NCI-H460 (cell line): ENCODE measurements around the gene RIPK1. TPM values are rescaled to one million over a fixed set of nuclear protein-coding genes. Genes with fewer than 3 reads are reported as not detected.
"Not testable (repeated sequence)": the region's sequence is repeated elsewhere in the genome, so short reads cannot be mapped to it uniquely, and the experiment has no call there.

Experiments
- DNase-seq: peaks from one replicate; pipeline ENCODE4 v3.0.0-alpha.2; 2016; ENCODE audit warnings: low read depth; ENCODE audit errors: extremely low read depth
- total RNA-seq: library from RNA; depleted of rRNA; stranded (reverse); fragments of >200 nt; shearing (Covaris generic); gene quantifications from 2 replicates; pipeline ENCODE4 v1.2.3, GENCODE V29; 2014

Gene RIPK1
- total RNA-seq, 1 experiment from 2014 or later, result 10.3 TPM

GRCh38 chr6:3041606-3042005, 26.7 kb upstream of the RIPK1 start:
- DNase-seq, result no peak

DNA sequence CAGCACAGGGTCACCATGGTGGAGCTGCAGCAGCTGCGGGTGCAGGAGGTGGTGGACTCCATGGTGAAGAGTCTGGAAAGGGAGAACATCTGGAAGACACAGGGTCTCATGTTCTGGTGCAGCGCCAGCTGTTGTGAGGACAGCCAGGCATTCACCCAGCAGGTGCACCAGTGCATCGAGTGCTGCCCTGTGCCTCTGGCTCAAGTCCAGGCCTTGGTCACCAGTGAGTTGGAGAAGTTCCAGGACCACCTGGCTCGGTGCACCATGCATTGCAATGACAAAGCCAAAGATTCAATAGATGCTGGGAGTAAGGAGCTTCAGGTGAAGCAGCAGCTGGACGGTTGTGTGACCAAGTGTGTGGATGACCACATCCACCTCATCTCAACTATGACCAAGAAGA, 22.9 kb upstream of the RIPK1 start:
- no peak for DNase-seq

DNA sequence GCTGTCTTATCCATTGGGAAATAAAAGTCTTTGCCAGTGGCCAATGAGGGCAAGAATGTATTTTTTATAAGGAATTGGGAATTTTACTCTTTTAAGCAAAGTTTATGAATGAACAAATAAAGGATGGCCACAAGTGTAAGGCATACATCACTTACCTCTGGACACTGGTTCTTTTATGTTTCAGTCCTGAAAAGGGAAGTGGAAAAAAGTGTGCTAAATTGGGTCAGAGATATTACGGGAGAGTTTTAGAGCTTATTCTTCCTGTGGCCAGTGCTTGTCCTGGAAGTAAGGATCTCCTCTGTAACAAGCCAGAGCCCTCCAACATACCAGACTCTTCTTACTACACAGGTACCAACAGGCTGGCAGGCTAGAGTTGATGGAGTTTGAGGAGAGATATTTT, 22.5 kb upstream of the RIPK1 start:
- DNase-seq, result no peak

DNA sequence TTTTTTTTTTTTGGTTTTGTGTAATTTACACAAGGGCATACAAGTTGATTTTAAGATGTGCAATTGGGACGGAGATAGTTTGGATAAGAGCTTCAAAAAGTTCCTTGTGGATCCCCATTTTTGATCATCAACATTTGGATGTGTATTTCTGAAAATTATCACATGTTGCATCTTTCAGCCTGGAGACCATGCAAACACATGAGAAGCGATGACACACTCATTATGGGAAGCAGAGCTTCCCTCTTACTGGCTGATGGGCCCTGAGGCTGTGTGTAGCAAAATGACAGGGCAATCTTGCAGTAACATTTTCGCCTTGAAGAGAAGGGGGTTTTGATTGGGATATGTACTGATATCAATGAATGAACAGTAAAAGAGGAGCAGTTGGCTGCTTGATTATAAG, 22.0 kb upstream of the RIPK1 start:
- DNase-seq, result no peak

- DNase-seq, result not testable (repeated sequence)
Measured at GRCh38 chr6:3048009-3048408, 20.3 kb upstream of the RIPK1 start.

DNA sequence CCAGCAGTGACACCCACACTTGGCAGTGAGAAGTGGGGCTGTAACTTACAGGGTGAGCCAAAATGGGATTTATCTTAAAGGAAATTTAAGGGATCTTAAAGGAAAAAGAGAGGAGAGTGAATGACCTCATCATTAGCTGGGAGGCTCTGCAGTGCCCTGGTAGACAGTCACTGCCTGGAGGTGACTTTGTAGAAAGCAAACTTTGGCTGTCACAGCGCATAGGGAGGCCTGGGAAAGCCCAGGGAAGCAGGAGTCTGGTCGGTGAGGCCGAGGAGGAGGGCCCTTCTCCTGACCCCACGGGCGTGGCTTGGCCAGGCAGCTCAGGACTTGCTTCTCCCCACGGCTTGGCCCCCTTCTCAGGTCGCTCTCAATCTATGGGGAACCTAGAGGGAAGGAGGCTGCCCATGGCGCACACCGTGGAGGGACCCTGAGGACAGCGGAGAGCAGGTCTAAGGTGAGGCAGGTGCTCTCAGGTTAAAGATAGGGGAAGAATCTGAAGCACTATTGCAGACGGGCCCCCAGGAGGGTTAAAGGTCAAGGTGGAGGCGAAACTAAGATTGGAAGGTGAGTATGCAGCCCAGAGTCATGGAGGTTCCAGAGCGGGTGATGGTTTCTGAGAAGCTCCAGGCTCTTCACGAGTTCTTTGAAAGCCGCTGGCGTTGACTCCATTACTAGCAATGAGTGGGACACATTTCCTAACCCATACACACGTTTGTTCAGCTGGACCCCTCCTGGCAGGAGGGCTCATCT, 15.6 kb upstream of the RIPK1 start:
- DNase-seq, result no peak

DNA sequence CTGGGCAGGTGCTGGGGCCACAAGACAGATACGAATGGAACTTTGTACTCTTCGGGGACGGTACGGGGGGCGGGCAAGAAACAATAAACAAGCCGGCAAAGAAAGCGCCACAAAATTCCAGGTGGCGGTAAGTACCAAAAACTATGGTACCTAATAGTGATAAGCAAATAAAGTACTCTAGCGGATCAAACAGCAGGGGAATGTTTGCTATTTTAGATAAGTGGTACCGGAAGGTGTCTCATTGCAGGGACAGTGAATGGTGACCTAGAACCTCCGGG, 15.1 kb upstream of the RIPK1 start:
- no peak for DNase-seq

GRCh38 chr6:3054229-3055157, 13.8 kb upstream of the RIPK1 start:
- DNase-seq, result peak; percentile 60

DNA sequence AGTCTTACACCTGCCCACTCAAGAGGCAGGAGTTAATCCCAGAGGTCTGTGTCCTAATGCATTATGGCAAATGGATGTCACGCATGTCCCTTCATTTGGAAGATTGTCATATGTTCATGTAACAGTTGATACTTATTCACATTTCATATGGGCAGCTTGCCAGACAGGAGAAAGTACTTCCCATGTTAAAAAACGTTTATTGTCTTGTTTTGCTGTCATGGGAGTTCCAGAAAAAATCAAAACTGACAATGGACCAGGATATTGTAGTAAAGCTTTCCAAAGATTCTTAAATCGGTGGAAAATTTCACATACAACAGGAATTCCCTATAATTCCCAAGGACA, 13.2 kb upstream of the RIPK1 start:
- not testable (repeated sequence) for DNase-seq

DNA sequence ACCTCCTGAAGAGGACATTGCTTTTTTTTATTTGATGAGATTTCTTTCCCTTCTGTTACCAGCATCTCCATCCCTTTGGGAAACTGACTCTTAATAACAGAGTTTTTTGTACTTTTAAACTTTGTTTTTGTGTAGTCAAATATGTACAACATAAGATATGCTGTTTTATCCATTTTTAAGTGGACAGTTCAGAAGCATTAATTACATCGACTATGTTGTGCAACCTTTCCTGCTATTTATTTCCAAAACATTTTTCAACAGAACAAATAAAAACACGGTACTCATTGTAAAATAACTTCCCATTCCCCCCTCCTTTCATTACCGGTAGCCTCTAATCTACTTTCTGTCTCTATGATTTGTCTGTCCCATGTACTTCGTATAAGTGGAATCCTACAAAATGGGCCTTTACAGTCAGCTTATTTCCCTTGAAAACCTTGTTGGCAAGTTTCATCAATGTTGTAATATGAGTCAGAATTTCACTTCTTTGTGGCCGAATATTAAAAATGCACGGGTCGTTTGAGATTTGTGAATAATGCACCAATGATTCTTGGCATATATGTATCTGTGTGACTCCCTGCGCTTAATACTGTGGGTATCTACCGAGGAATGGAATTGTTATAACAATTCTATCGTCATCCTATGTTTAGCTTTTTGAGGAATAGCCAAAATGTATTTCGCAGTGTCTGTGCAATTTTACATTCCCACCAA, 11.1 kb upstream of the RIPK1 start:
- DNase-seq, result no peak

DNA sequence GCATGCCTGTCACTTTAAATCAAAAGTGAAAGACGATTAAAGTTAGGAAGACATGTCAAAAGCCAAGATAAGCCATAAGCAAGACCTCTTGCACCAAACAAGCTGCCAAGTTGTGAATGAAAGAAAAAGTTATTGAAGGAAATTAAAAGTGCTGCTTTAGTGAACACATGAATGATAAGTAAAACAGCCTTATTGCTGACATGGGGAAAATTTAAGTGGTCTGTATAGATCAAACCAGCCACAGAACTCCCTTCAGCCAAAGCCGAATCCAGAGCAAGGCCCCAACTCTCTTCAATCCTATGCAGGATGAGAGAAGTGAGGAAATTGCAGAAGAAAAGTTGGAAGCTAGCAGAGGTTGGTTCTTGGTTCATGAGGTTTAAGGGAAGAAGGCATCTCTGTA, 9.3 kb upstream of the RIPK1 start:
- DNase-seq, result no peak

DNA sequence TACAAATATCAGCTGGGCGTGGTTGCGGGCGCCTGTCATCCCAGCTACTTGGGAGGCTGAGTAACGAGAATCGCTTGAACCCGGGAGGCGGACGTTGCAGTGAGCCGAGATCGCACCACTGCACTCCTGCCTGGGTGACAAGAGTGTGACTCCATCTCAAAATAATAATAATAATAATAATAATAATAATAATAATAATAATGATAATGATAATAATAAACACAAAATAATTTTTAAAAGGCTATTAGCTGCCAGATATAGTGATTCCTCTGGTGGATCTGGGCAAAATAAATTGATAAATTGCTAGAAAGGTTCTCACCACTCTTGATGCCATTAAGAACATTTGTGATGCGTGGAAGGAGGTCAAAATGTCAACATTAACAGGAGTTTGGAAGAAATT, 8.2 kb upstream of the RIPK1 start:
- not testable (repeated sequence) for DNase-seq

GRCh38 chr6:3061501-3061941, 6.8 kb upstream of the RIPK1 start:
- no peak for DNase-seq

GRCh38 chr6:3063340-3063732, 5.0 kb upstream of the RIPK1 start:
- not testable (repeated sequence) for DNase-seq

GRCh38 chr6:3063733-3064700, 4.3 kb upstream of the RIPK1 start:
- DNase-seq, result peak; percentile 88

DNA sequence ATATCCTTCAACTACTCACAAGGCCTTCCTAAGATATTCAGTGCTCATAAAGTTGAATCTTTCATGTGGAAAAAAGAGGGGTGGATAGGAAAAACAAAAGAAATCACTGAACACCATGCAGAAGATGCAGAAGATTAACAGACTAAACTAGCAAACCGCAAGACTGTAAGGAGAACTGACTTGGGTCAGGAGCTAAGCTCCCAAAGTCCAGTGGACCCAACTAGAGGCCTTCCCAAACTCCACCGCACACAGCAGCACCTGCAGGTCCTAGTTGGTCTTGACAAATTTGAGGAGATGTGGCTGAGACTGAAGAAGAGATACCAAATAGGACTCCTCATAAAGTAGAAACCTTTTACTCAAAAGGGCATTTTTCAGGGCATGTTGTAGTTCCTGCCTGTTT, 3.3 kb downstream of the RIPK1 start:
- no peak for DNase-seq

DNA sequence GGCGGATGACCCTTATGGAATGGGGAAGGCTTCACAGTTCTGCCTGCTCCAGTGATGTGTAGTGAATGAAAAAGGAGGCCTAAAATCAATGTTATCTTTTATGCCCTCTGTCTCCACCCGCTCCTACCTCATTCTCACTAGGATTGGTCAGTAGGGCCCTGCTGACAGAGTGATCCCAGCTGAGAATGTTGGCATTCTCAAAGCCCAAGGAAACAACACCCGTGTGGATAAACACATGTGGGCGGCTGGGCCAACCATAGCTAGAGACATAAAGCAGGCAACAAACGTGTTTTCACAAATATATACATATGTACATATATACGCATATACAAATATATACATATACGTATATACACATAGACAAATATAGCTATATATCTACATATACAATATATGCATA, 4.5 kb downstream of the RIPK1 start:
- no peak for DNase-seq

- DNase-seq, result no peak
Measured at GRCh38 chr6:3073382-3073781, 5.1 kb downstream of the RIPK1 start.

DNA sequence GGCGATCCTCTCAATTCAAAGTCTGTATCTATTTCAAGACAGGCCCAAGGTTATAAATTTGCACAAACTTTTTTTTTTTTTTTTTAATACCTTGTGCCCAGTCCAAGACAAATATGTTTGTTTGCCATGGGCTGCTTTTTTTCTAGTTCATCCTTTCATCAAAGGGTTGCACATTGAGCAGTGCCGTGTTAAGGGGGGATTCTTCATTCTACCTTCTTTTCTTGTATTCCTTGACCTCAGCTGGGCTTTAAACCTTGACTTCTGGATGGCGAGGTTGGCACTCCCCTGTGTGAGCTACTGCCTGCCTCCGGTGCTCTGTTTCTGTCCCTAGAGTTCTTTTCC, 7.4 kb downstream of the RIPK1 start:
- DNase-seq, result no peak

DNA sequence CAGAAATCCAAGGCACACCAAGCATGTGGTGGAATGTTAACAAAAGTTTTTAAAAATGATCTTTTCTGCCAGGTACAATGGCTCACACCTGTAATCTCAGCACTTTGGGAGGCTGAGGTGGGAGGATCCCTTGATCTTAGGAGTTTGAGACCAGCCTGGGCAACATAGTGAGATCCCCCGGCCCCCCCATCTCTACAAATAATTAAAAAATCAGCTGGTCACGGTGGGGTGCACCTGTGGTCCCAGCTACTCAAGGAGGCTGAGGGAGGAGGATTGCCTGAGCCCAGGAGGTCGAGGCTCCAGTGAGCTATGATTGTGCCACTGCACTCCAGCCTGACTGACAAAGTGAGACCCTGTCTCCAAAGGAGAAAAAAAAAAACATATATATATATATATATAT, 8.0 kb downstream of the RIPK1 start:
- DNase-seq, result no peak

DNA sequence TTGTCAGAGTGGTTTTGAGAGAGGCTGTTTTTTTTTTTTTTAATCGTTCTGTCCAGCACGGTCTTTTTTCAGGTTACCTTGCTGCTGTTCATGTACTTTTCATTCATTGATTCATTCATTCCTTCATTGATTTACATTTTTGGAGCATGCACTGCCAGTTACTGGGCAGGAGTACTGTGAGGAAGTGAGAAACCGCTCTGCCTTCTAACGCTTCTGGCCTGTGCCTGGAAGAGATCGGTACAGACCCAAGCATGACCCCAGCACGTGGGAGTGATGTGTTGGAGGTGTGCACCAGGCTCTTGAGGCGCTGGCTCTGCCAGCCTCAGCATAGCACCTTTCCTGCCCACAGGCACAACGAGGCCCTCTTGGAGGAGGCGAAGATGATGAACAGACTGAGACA, 9.1 kb downstream of the RIPK1 start:
- DNase-seq, result no peak
